Nephron progenitor cell (in vitro differentiated cells): ENCODE results near the gene RCSD1.

Source experiments
- DNase-seq: peaks from one replicate; pipeline ENCODE4 v3.0.0; 2021
- H3K27ac Mint-ChIP-seq: 2 replicates; pipeline ENCODE4 v1.8.0; 2021; ENCODE audit warnings: mild to moderate bottlenecking, moderate library complexity, mixed read lengths
- H3K27me3 Mint-ChIP-seq: 2 replicates; pipeline ENCODE4 v1.8.0; 2021; ENCODE audit warnings: mild to moderate bottlenecking, low read depth, mixed read lengths; ENCODE audit not compliant: poor library complexity
- H3K36me3 Mint-ChIP-seq: 2 replicates; pipeline ENCODE4 v1.8.0; 2021; ENCODE audit warnings: low read depth, mixed read lengths
- H3K4me1 Mint-ChIP-seq: 2 replicates; pipeline ENCODE4 v1.8.0; 2021; ENCODE audit warnings: mixed read lengths
- H3K4me3 Mint-ChIP-seq: 2 replicates; pipeline ENCODE4 v1.8.0; 2021; ENCODE audit warnings: mild to moderate bottlenecking, moderate library complexity, mixed read lengths
- H3K9me3 Mint-ChIP-seq: 2 replicates; pipeline ENCODE4 v1.8.0; 2021; ENCODE audit warnings: mild to moderate bottlenecking, moderate library complexity, mixed read lengths
- TF ChIP-seq, protein P1 (sequence below): fragments of 200-600 bp; sonication (generic); IDR thresholded peaks from 2 replicates; pipeline ENCODE4 v1.5.0; 2021; ENCODE audit warnings: antibody characterized with exemption

RCSD1 gene

DNA sequence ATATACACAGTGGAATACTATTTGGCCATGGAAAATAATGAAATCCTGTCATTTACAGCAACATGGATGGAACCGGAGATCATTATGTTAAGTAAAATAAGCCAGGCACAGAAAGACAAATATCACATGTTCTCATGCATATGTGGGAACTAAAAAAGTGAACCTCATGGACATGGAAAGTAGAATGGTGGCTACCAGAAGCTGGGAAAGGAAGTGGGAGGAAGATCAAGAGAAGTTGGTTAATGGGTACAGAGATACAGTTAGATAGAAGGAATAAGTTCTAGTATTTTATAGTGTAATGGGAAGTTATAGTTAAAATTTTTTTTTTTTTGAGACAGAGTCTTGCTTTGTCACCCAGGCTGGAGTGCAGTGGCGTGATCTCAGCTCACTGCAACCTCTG lies 41.7 kb upstream of the RCSD1 start:
- no peak overlapping the region for H3K27ac Mint-ChIP-seq
- H3K27me3 Mint-ChIP-seq = peaks cover 4% of the 10 kb centered on the region
- H3K4me1 Mint-ChIP-seq = no peaks in the 10 kb centered on the region
- H3K9me3 Mint-ChIP-seq = peaks cover 7% of the 10 kb centered on the region
- TF ChIP-seq, protein P1, sequence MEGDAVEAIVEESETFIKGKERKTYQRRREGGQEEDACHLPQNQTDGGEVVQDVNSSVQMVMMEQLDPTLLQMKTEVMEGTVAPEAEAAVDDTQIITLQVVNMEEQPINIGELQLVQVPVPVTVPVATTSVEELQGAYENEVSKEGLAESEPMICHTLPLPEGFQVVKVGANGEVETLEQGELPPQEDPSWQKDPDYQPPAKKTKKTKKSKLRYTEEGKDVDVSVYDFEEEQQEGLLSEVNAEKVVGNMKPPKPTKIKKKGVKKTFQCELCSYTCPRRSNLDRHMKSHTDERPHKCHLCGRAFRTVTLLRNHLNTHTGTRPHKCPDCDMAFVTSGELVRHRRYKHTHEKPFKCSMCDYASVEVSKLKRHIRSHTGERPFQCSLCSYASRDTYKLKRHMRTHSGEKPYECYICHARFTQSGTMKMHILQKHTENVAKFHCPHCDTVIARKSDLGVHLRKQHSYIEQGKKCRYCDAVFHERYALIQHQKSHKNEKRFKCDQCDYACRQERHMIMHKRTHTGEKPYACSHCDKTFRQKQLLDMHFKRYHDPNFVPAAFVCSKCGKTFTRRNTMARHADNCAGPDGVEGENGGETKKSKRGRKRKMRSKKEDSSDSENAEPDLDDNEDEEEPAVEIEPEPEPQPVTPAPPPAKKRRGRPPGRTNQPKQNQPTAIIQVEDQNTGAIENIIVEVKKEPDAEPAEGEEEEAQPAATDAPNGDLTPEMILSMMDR = no peak
- H3K4me3 Mint-ChIP-seq = no peak overlapping the region
- no peak for DNase-seq
- no peaks in the 10 kb centered on the region for H3K36me3 Mint-ChIP-seq

DNA sequence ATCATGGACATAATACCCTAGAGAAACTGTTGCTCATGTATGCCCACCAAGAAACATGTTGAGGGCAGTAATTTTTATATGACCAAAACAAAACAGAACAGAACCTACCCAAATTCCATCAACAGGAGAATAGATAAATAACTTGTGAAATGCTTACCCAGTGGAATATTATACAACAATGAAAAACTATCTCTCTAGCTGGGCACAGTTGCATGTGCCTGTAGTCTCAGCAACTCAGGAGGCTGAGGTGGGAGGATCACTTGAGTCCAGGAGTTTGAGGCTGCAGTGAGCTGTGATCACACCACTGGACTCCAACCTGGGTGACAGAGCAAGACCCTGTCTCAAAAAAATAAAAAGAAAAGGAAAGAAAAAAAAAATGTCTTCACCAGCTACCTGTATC lies 37.6 kb upstream of the RCSD1 start:
- Mint-ChIP-seq H3K9me3 (peaks cover 20% of the 10 kb centered on the region), H3K4me1 (no peaks in the 10 kb centered on the region), H3K4me3 (no peak overlapping the region), H3K36me3 (no peaks in the 10 kb centered on the region), H3K27ac (no peak overlapping the region), H3K27me3 (peaks cover 4% of the 10 kb centered on the region)
- TF ChIP-seq, protein P1 = no peak
- no peak for DNase-seq

DNA sequence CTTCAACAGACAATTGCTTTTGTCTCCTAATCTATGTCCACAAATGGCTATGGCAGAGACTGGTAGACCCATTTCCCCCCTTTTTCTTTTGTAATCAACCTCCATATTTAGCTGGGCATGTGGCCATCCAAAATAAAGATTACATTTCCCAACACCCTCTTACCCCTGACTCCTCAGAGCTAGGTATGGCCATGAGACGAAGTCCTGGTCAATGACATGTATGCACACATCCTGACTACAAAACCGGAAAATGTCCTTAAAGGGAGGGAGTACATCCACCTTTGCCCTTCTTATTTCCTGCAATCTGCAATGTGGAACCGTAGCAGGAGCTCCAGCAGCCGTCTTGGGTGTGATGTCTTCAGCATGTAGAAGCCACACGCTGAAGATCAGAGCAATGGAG lies 36.2 kb upstream of the RCSD1 start:
- Mint-ChIP-seq H3K4me1 (peaks cover 1% of the 10 kb centered on the region), H3K9me3 (peaks cover 28% of the 10 kb centered on the region), H3K27ac (no peak overlapping the region), H3K36me3 (peaks cover 2% of the 10 kb centered on the region), H3K4me3 (no peak overlapping the region), H3K27me3 (no peaks in the 10 kb centered on the region)
- TF ChIP-seq, protein P1 = no peak
- no peak for DNase-seq

DNA sequence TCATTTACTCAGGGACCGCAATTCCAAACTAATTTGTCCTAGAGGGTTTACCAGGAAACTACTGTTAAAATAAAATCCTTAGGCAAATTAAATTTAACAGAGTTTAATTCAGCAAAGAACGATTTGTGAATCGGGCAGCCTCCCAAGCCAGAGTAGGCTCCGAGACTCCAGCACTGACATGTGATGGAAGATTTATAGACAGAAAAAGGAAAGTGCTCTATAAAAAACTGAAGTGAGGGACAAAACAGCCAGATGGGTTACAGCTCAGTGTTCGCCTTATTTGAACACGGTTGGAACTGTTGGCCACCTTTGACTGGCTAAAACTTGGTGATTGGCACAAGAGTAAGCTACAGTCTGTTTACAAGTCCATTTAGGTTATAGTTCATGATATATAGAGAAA lies 35.2 kb upstream of the RCSD1 start:
- Mint-ChIP-seq H3K4me3 (no peak overlapping the region), H3K9me3 (peaks cover 32% of the 10 kb centered on the region), H3K27ac (no peak overlapping the region), H3K36me3 (peaks cover 5% of the 10 kb centered on the region), H3K27me3 (no peaks in the 10 kb centered on the region), H3K4me1 (peaks cover 4% of the 10 kb centered on the region)
- DNase-seq = no peak
- TF ChIP-seq, protein P1 = no peak

DNA sequence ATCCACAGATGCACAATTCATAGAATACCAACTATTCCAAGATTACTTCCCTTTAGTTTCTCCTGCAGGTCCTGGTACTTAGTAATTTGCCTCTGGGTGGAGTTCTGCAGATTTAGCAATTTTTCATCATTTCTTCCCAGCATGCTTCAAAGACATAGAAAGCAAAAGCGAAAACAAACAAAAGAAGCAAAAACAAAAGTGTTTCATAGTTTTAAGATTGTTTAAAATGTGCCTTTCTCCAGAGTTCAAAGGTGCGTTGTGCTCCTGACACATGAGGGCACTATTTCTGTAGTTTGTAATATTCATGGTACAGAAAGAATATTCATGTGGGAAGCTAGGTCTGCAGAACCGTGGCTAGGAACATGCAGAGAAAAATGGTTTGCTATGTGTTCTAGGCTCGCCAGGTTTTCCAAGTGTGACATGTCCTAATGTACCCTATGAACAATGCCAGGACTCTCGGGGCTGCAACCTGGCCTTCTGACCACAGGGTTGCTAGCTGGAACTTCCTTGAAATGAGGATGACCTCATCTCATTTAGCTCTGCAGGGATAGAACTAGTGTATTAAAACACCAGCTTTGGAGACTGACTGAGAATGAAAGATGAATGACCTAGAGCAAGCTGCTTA lies 30.0 kb upstream of the RCSD1 start:
- Mint-ChIP-seq H3K27ac (no peak overlapping the region), H3K4me1 (peaks cover 28% of the 10 kb centered on the region), H3K27me3 (no peaks in the 10 kb centered on the region), H3K4me3 (no peak overlapping the region), H3K9me3 (peaks cover 29% of the 10 kb centered on the region), H3K36me3 (peaks cover 5% of the 10 kb centered on the region)
- DNase-seq = no peak
- TF ChIP-seq, protein P1 = no peak
